HL-60 (cell line): ENCODE data around the gene CACNA2D1.

Source experiments
- CTCF ChIP-seq: IDR thresholded peaks from one replicate; pipeline ENCODE4 v1.5.1; 2011; ENCODE audit warnings: low read length, control low read depth, inconsistent platforms; ENCODE audit not compliant: insufficient read depth
- POLR2AphosphoS5 ChIP-seq: IDR thresholded peaks from 2 replicates; pipeline ENCODE4 v1.6.1; 2012; ENCODE audit warnings: low read depth
- REST ChIP-seq: IDR thresholded peaks from 2 replicates; pipeline ENCODE4 v1.6.1; 2012; ENCODE audit warnings: low read depth; ENCODE audit not compliant: insufficient replicate concordance

- TF ChIP-seq CTCF (no peak), POLR2AphosphoS5 (no peak), REST (no peak)
Measured at GRCh38 chr7:82028097-82028496, 415.5 kb downstream of the CACNA2D1 start.
